GM21619 (cell line): ENCODE results near the gene MCEE.
"Not testable (repeated sequence)": the region's sequence is repeated elsewhere in the genome, so short reads cannot be mapped to it uniquely, and the experiment has no call there.

Experiments
- ATAC-seq: cut with Tn5 transposase; IDR thresholded peaks from one replicate; pipeline ENCODE4 v1.9.1; 2021; ENCODE audit not compliant: unreplicated experiment

The MCEE gene

DNA sequence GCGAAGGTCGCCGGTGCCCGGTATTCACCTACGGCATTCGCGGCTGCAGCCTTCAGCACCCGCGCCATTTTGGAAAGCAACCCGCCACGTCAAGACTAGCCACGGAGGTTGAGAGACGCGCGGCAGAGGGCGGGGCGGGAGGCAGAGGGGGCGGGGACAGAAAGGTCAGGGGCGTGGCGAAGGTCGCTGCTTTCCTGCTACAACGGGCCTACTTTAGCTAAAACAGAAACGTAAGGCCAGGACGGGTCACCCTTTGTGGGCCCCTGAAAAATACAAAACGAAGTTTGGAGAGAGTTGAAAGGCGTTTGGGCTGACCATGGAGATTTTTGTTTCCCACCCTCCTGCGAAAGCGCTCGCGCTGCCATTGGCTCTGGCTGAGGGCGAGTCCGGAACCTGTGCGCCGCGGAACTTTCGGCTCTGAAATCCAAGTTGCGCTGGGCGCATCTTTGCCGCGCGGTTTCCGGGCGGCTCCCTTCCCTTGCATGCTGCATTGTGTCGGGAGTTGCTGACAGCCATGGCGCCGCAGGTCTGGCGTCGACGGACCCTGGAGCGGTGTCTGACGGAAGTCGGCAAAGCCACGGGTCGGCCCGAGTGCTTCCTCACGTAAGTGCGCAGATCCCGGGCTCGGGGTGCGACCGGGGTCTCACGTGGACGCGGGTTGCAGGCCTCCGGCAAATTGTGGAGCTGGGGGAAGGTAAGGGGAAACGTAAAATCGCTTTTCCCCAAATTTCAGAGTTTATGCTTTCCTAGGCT, at the start of gene MCEE, which contains the start of gene MPHOSPH10:
TSS of gene MCEE (minus strand) at position 78 of the 753 bp plus-strand sequence. CDS start at position 68, 10 bp downstream.
TSS of gene MPHOSPH10 (plus strand) at position 483 of the 753 bp plus-strand sequence. CDS start at position 515, 32 bp downstream.
- peak; percentile 94 for ATAC-seq

DNA sequence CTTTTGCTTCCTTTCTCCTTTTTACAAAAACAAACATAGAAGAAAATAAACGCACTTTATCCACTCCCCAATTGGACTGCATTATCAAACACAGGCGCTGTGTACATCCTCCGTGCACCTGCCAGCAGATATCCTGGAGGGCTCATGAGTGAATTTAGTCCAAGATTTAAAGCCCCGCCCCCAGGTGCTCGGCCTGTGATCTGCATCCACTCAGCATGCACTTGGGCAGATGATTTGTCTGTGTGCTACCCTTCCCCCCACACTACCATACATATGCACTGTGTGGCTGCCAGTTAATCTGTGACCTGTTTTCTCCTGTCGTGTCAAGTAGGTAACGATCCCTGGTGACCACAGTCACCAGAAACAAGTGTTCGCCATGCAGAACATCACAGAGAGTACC, 48.8 kb upstream of the MCEE start:
- not testable (repeated sequence) for ATAC-seq

DNA sequence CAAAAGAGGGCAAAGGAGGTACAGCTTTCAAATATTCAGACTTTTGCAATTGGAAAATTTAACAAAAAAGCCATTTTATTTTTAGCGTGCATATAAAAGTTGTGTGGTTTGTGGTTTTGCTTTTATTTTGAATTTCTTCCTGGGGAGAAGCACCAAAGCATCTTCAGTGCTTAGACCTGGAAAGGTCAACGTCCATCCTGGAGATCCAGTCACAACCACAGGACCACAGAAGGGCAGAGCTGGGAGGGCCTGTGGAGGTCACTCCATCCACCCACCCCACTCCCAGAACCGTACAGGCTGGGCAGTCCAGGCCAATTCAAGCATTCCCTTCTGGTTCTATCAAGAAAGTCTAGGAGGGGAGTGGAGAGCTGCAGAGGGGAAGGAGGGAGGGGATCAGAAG, 44.2 kb upstream of the MCEE start:
- no peak for ATAC-seq

DNA sequence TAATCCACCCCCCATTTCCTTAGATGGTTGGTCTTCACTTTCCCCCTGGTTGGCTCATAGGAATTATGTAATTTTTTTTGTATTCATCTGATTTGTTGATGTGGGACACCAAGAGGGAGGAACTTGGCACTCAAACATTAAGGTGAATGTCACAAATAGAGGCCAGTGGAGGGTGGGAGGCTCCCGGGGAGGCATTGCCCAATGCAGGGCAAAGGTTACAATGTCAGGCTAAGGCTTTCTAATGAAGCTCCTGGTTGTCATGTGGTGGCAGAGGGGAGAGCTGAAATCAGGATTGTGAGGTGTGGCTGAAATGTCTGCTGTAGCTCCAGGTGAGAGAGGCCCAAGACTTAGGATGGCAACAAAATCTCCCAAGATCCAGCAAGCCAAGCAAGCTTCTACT, 43.1 kb upstream of the MCEE start:
- ATAC-seq, result no peak

DNA sequence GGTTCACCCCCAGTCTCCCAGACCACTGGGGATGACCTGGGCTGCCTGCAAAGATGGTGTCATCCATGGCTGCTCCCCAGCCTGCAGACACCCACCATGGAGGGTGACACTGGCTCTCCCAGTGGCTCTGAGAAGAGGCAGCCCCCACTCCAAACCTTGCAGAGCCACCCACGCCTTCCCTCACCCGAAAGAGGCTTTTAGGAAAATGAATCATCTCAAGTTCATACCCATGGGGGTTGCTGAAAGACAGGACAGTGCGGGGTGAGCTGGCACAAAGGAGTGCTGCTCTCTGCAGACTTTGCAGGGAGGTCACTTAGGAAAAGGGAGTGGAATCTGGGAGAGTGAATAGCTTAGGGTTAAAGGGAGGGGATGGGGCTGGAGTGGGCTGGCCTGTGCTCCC, 36.8 kb upstream of the MCEE start:
- no peak for ATAC-seq

DNA sequence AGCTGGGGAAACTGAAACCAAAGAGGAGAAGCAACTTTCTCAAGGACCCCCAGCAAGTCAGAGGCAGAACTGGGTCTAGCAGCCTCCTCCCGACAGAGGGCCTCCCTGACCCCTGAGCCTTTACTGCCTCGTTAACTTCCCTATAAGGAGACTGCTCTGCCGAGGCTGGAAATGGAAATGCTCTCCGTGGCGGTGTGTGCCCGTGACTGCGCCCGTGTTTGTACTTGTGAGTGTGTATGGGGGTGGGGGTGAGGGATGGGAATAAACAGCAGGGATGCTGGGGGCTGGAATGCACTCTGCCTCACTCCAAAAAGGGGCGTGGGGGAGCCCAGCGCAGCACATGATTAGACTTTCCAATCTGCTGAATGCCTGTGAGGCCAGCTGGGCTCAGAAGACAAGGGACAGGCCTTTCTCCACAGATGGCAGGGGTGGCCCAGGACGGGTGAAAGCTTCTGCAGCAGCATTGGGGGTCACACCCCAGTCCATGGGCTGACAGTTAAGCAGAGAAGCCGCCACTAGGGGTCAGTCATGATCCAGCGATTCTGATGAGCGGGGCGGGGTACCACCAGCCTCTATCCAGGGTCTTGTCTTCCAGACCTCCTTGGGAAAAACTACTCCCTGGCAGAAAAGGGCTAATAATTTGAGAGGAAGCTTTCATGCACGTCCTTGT, 27.2 kb upstream of the MCEE start:
- ATAC-seq, result peak; percentile 53

DNA sequence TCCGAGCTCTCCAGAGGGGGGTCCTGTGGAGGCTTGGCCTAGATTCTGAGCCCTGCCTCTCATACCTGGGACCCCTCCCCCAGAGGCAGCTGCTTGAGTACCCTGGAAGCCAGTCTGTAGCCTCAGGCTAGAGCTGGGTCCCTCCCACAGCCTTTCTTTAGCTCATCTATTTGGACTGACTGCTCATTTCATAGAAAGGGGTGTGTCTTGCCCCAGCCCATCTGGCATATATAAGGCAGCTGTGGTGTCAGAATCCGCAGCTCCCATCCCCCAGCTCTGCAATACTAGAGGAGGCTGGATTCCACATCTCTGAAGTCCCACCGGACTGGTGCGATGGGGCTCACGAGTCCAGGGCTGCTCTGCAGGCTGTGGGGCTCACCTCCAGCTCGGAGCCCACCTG, 26.5 kb upstream of the MCEE start:
- no peak for ATAC-seq

DNA sequence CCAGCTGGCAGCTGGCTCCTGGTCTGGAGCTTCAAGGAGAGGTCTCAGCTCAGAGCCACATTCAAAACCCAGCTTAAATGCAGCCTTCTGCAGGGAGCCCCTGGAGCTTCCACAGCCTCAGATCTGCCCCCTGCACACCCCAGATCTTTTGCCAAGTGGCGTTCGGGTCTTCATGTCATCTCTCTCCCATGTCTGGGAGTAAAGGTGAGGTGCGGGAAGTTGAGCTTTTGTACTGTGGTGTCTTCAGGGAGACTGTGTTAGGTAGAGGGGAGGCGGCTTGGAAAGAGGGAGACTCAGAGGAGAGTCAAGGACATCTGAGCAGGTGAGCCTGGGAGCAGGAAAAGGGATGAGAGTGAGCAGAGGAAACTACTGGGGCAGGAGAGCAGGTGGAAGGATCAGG, 25.8 kb upstream of the MCEE start:
- no peak for ATAC-seq

DNA sequence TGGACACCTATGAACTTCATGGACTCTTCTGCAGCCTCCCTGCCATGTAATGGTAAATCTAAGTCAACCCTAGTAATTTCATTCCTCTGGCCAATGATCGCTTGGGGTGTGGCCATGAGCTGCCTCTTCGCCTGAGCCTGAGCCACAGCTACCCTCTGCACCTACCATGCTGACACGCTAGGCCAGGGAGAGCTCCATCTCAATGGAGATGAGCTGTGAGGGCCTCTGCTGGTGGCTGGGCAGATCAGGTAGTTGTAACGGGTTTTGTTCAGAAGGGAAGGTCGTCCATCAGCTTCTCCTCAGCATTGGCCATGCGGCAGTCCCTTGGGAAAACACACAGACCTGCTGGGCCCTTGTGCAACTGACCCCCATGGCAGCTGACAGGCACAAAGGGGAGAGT, 24.8 kb upstream of the MCEE start:
- peak; percentile 76 for ATAC-seq

DNA sequence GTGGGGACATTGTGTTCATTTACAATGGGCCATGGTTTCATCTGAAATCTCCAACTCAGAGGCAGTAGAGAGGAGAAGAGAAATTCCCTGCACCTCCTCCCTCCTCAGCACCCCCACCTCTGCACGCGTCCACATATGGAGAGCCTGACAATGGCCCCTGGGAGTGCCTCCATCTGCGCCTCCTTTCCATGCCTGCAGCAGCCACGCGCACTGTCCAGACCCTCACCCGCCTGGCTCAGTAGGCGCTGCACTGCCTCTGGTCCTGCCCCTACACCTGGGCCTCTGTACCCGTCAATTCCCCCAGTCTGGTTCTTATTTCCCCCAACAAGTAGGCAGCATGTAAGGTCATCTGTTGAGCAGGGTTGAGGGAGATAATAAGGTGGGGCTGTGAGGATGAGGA, 24.2 kb upstream of the MCEE start:
- no peak for ATAC-seq

DNA sequence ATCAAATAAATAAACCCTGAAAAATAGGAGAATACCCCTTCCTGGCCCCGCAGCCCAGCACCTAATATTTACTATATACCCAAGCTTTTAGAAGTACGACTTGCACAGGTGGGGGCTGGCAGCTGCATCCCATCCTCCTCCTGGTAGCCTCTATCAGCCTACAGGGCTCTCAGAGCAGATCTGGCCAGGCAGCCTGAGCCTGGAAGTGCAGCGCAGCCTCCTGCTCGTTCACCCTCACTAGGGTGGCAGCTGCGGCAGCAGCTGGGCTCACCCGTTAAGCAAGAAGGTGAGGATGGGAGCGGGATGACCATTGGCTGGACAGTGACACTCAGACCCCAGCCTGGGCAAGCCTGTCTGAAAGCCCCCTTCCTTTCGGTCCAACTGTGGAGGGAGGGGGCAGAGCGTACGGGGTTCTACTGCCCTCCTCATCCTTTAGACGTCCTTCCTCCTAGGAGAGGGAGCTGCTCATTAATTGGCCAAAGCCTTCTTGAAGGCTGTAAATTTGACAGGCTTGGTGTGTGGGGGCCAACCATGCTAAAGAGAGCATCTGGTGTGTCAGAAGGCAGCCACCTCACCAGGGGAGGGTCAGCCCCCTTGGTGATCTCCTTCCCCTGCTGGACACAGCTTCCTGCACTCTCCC, 23.7 kb upstream of the MCEE start:
- ATAC-seq, result no peak

DNA sequence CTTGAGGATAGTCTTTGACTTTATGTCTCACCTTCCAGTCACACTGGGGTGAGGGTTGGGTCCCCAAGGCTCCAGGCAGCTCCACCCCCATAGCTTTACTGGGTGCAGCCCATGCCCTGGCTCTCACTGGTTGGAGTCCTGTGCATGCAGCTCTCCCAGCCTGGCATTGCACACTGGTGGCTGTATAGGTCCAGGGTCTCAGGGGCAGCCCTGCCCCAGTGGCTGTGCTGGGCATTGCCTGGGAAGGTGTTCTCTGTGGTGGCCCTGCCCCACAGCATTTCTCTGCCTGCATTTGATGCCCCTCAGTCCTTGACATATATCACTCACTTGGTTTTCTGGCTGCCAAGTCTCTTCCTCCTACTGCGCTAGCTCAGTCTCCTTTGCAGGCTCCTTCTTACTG, 21.6 kb upstream of the MCEE start:
- ATAC-seq, result no peak

DNA sequence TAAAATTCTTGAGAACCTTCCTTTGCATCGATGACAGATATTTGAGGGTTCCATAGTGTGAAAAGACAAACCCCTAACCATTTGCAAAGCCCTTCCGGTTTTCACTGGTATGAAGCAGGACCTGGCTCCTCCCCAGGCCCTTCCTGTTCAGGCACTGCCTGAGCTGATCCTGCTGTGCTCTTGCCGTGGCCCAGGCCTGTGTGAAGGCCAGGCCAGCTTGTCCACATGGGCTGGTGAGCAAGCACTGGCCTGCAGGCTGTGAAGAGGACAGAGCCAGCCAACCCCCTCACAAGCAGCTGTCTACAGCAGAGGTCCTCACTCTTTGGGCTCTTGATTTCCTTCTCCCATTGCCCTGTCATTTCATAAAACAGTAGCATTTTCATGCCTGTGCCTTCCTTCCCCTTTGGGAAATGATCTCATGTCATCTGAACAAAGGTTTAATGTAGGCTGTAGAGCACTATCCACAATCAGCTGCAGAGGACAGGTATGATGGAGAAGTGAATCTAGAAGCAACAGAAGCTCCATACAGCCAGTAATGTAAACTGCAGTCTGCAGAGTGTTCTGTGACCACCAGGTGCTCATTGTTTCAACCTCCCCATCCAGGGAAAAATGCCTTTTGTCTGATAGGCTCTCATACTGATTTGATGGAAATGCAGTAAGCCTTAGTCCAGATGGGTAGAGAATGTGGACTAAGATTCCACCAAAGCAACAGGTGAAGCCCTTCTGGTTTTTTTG, 20.2 kb upstream of the MCEE start:
- ATAC-seq, result no peak

DNA sequence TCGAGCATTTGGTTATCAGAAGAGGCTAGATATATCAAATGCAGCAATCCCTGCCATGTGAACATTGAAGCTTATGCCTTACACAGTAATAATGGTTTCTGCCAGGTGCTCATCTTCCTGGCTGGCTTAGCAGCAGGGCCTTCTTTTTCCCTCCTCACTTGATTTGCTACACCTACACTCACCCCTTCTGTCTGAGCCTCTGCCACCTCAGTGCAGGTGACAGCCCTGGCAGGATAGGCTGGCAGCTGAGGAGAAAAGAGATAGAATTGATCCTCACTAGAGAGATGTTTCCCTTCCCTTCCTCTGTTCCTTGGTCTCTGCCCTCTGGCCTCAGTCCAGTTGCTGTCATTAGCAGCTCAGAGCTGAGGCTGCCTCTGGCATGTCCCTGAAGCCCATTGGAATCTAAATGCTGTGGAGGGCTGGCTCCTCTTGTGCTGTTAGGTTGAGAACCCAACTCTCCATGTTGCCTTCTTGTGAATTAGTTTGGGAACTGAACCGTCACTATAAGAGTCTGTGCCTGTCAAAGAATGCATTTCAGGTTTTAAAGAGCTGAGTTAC, 18.6 kb upstream of the MCEE start:
- no peak for ATAC-seq

DNA sequence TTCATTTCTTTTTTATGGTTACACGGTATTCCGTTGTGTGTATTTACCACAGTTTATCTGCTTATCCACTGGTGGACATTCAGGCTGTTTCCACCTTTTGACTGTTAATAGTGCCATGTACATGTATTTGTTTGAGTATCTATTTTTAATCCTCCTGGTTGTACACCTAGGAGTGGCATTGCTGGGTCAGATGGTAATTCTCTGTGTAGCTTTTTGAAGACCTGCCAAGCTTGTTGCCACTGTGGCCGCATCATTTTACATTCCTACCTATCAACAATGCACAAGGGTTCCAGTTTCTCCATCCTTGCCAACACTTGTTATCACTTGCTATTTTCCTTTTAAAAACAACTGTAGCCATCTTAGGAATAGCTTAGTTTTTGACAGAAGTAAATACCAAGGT, 13.8 kb upstream of the MCEE start:
- ATAC-seq, result no peak

DNA sequence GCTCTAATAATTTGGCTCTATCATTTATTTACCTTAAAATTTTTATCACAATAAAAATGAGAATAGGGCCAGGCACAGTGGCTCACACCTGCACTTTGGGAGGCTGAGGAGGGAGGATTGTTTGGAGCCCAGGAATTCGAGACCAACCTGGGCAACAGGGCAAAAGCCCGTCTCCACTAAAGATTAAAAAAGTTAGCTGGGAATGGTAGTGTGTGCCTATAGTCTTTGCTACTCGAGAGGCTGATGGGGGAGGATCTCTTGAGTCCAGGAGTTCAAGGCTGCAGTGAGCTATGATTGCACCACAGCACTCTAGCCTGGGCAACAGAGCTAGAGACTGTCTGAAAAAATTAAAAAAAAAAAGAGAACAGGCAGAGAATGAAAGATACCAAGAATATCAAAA, 6.1 kb upstream of the MCEE start:
- no peak for ATAC-seq

DNA sequence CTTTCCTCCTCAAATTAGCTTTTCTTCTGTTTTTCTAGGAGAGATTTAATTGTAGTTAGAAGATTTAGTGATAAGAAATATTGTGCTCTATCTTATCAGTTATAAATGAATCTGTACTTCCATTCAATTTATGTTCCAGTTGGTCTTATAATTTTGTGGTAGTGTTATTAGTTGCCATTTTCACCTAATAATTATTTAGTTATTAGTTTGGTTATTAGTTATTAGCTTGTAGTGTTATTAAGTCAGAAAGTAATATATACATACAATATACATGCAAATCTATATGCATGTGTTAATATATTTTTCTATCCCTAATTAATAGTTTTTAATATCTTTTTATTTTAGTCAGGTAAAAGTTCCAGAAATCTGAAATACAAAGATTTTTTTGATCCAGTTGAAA, 3.6 kb upstream of the MCEE start:
- no peak for ATAC-seq

DNA sequence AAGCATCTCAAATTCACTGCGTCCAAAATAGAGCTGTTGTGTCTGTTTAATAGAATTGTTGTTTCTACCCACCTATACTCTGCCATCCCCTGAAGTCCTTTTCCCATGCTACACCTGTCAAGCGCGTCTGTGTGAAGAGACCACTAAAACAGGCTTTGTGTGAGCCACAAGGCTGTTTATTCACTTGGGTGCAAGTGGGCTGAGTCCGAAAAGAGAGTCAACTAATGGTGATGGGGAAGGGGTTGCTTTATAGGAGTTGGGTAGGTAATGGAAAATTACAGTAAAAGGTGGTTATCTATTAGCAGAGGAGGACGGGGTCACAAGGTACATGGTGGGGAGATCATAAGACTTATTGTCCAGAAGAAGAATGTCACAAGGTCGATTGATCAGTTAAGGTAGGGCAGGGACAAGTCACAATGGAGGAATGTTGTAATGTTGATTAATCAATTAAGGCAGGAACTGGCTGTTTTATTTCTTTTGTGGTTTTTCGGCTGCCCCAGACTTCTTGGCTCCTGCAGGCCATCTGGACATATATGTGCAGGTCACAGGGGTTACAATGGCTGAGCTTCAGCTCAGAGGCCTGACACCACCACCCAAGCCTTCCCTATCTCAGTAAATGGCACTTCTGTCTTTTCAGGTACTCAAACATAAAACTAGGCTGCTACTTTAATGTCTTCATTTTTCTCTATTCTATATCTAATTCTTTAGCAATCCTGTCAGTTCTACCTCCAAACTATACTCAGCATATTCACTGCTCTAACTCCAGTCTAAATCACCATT, 1.5 kb upstream of the MCEE start:
- ATAC-seq, result not testable (repeated sequence)

DNA sequence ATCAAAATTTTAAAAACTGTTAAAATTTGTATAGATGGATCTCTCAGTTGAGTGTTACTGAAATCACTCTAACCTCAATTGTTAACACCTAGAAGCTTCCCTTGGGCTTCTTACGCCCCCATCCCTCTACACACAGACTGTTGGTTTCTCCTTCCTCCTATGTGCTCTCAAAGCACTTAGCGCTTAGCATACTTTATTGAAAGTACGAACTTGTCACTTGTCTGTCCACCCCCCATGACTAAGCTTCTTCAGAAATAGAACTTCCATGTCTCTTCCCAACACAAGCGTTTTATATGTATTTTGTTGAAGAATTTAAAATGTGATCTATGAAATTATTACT, 846 bp upstream of the MCEE start:
- ATAC-seq, result peak; percentile 17

DNA sequence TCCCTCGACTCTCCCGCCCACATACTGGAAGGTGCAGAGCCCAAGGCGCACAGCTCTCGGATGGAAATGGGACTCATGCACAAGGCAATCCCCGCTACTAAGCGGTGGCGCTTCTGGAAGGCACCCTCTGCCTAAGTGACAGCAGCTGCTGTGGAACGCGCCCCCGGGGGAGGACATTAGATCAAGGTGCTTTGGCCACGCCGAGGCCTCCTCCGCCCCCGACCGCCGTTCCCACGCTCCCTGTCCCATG, 202 bp downstream of the MCEE start:
- ATAC-seq, result peak; percentile 44
